ENCODE results near the gene NGFR. TPM values are rescaled to one million over a fixed set of nuclear protein-coding genes. Genes with fewer than 3 reads are reported as not detected.

NGFR gene
- total RNA-seq, 6 donors from 2014 or later, result 1.3 to 2.9 (median 2.2) TPM

GRCh38 chr17:49487183-49487582 lies 7.9 kb upstream of the NGFR start:
- Histone ChIP-seq H3K4me1 (peaks cover 0 to 6% (median 0%) of the 10 kb centered on the region in 4 donors), H3K36me3 (no peaks in the 10 kb centered on the region), H3K4me3 (no peak overlapping the region), H3K27me3 (peaks cover 0 to 15% (median 4%) of the 10 kb centered on the region in 4 donors), H3K9me3 (no peaks in the 10 kb centered on the region), H3K27ac (no peak overlapping the region)
- WGBS, 2 donors, result 64 to 68% methylated on average over 8 of the region's 8 CpGs
- ATAC-seq (ENCODE audit: low FRiP score in 2 of 2) (no peak), DNase-seq (no peak)
- no peak for TF ChIP-seq EP300 (IDR thresholded peaks at IDR 0.05)
- no peak for TF ChIP-seq CTCF (IDR thresholded peaks at IDR 0.05)
- no peak for TF ChIP-seq POLR2A (IDR thresholded peaks at IDR 0.05)
- no peak for TF ChIP-seq POLR2AphosphoS5 (IDR thresholded peaks at IDR 0.05)

- Histone ChIP-seq H3K4me1 (peaks cover 0 to 6% (median 0%) of the 10 kb centered on the region in 4 donors), H3K27me3 (peaks cover 0 to 15% (median 4%) of the 10 kb centered on the region in 4 donors), H3K4me3 (no peak overlapping the region), H3K27ac (no peak overlapping the region), H3K36me3 (no peaks in the 10 kb centered on the region), H3K9me3 (no peaks in the 10 kb centered on the region)
- ATAC-seq (ENCODE audit: low FRiP score in 2 of 2) (no peak), DNase-seq (no peak)
- TF ChIP-seq POLR2A (IDR thresholded peaks at IDR 0.05) (no peak), EP300 (IDR thresholded peaks at IDR 0.05) (no peak), POLR2AphosphoS5 (IDR thresholded peaks at IDR 0.05) (no peak), CTCF (IDR thresholded peaks at IDR 0.05) (no peak)
- WGBS, 2 donors, result 51 to 64% methylated on average over 7 to 8 of the region's 8 CpGs
Observed at GRCh38 chr17:49488612-49489011, 6.5 kb upstream of the NGFR start.

- no peak for TF ChIP-seq POLR2AphosphoS5 (IDR thresholded peaks at IDR 0.05)
- no peak for TF ChIP-seq POLR2A (IDR thresholded peaks at IDR 0.05)
- TF ChIP-seq EP300 (IDR thresholded peaks at IDR 0.05), result no peak
- TF ChIP-seq CTCF (IDR thresholded peaks at IDR 0.05), result no peak
- Histone ChIP-seq H3K27me3 (peaks cover 0 to 15% (median 5%) of the 10 kb centered on the region in 4 donors), H3K36me3 (no peaks in the 10 kb centered on the region), H3K9me3 (no peaks in the 10 kb centered on the region), H3K4me1 (peaks cover 0 to 6% (median 0%) of the 10 kb centered on the region in 4 donors), H3K4me3 (no peak overlapping the region), H3K27ac (no peak overlapping the region)
- DNase-seq, result no peak
- WGBS, 2 donors, result 79 to 87% methylated on average over 4 of the region's 4 CpGs
- ATAC-seq (ENCODE audit: low FRiP score in 2 of 2), result no peak
Observed at GRCh38 chr17:49489348-49489747, 5.7 kb upstream of the NGFR start.

GRCh38 chr17:49490276-49490675 lies 4.8 kb upstream of the NGFR start:
- WGBS, 2 donors, result 67 to 77% methylated on average over 4 to 5 of the region's 6 CpGs
- no peak overlapping the region for H3K4me3 ChIP-seq
- ATAC-seq (ENCODE audit: low FRiP score in 2 of 2), result no peak

More at GRCh38 chr17:49490276-49490675, 4.8 kb upstream of the NGFR start:
- Histone ChIP-seq H3K4me1 (peaks cover 3 to 7% (median 6%) of the 10 kb centered on the region in 4 donors), H3K27me3 (peaks cover 0 to 16% (median 6%) of the 10 kb centered on the region in 4 donors), H3K27ac (no peak overlapping the region), H3K36me3 (no peaks in the 10 kb centered on the region), H3K9me3 (no peaks in the 10 kb centered on the region)
- DNase-seq, result no peak
- TF ChIP-seq POLR2A (IDR thresholded peaks at IDR 0.05), result no peak
- TF ChIP-seq POLR2AphosphoS5 (IDR thresholded peaks at IDR 0.05), result no peak
- no peak for TF ChIP-seq EP300 (IDR thresholded peaks at IDR 0.05)
- TF ChIP-seq CTCF (IDR thresholded peaks at IDR 0.05), result no peak
